ENCODE results near the gene RMND5A. TPM values are rescaled to one million over a fixed set of nuclear protein-coding genes. Genes with fewer than 3 reads are reported as not detected.

Gene RMND5A
- total and polyA plus RNA-seq, 2 donors from 2014 or later = 13.9 to 33.6 TPM

- FAIRE-seq (no peak), DNase-seq (peak in 1 of 5 donors; percentile 54)
- Histone ChIP-seq H3K27ac (ENCODE audit: low read depth in 2 of 2, low read length in 2 of 2) (no peak overlapping the region), H3K4me3 (ENCODE audit: low read length in 3 of 3) (no peak overlapping the region), H3K4me1 (ENCODE audit: control insufficient read depth in 2 of 3, insufficient read depth in 2 of 3, low read depth in 1 of 3, low read length in 3 of 3) (no peaks in the 10 kb centered on the region), H3K27me3 (ENCODE audit: control insufficient read depth, insufficient read depth, low read length) (no peaks in the 10 kb centered on the region), H3K9me3 (ENCODE audit: control insufficient read depth in 2 of 3, insufficient read depth in 1 of 3, low read length in 3 of 3) (peaks cover 0 to 4% (median 0%) of the 10 kb centered on the region in 3 donors), H3K36me3 (ENCODE audit: control insufficient read depth in 2 of 3, insufficient read depth in 3 of 3, low read length in 3 of 3) (no peaks in the 10 kb centered on the region), H3K9ac (ENCODE audit: low read length in 3 of 3) (no peak overlapping the region)
- TF ChIP-seq, protein P1, sequence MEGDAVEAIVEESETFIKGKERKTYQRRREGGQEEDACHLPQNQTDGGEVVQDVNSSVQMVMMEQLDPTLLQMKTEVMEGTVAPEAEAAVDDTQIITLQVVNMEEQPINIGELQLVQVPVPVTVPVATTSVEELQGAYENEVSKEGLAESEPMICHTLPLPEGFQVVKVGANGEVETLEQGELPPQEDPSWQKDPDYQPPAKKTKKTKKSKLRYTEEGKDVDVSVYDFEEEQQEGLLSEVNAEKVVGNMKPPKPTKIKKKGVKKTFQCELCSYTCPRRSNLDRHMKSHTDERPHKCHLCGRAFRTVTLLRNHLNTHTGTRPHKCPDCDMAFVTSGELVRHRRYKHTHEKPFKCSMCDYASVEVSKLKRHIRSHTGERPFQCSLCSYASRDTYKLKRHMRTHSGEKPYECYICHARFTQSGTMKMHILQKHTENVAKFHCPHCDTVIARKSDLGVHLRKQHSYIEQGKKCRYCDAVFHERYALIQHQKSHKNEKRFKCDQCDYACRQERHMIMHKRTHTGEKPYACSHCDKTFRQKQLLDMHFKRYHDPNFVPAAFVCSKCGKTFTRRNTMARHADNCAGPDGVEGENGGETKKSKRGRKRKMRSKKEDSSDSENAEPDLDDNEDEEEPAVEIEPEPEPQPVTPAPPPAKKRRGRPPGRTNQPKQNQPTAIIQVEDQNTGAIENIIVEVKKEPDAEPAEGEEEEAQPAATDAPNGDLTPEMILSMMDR (IDR thresholded peaks at IDR 0.05; ENCODE audit: borderline replicate concordance, extremely low read depth, insufficient read depth) = no peak
- intact Hi-C loops (cut with DNase I) = no loop called here
Observed at GRCh38 chr2:86825693-86826381, 105.7 kb downstream of the RMND5A start.

DNA sequence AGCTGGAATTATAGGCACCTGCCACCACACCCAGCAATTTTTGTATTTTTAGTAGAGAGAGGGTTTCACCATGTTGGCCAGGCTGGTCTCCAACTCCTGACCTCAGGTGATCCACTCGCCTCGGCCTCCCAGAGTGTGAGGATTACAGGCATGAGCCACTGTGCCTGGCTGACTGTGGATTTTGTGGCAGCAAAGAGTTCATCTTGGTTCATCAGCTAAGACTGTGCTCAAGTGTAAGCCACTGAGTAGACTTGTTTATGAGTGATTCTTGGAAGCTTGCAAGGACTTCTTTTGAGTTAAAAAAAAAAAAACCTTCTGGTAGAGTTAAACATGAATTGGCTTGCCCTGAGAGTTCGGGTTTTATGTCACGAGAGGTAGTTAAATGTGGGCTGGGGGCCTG lies 106.9 kb downstream of the RMND5A start:
- Histone ChIP-seq H3K27me3 (ENCODE audit: control insufficient read depth, insufficient read depth, low read length) (no peaks in the 10 kb centered on the region), H3K4me3 (ENCODE audit: low read length in 3 of 3) (no peak overlapping the region), H3K9me3 (ENCODE audit: control insufficient read depth in 2 of 3, insufficient read depth in 1 of 3, low read length in 3 of 3) (peaks cover 0 to 4% (median 0%) of the 10 kb centered on the region in 3 donors), H3K9ac (ENCODE audit: low read length in 3 of 3) (no peak overlapping the region), H3K4me1 (ENCODE audit: control insufficient read depth in 2 of 3, insufficient read depth in 2 of 3, low read depth in 1 of 3, low read length in 3 of 3) (no peaks in the 10 kb centered on the region), H3K36me3 (ENCODE audit: control insufficient read depth in 2 of 3, insufficient read depth in 3 of 3, low read length in 3 of 3) (no peaks in the 10 kb centered on the region), H3K27ac (ENCODE audit: low read depth in 2 of 2, low read length in 2 of 2) (no peak overlapping the region)
- TF ChIP-seq, protein P1 (IDR thresholded peaks at IDR 0.05; ENCODE audit: borderline replicate concordance, extremely low read depth, insufficient read depth) = no peak
- intact Hi-C loops (cut with DNase I) = no loop called here
- no peak for DNase-seq
- FAIRE-seq = no peak

Other genes with a start within 250 kb of the RMND5A start
- gene CHMP3, start 156.8 kb upstream of the RMND5A start, total RNA-seq = 162 TPM
- gene CHMP3, start 156.8 kb upstream of the RMND5A start, polyA plus RNA-seq (ENCODE audit: insufficient read depth, low read depth, low replicate concordance) = 123 TPM
- gene RNF103, start 96.4 kb upstream of the RMND5A start, total RNA-seq = 29.9 TPM
- 12.5 TPM for gene RNF103, start 96.4 kb upstream of the RMND5A start, polyA plus RNA-seq (ENCODE audit: insufficient read depth, low read depth, low replicate concordance)
- 5.9 TPM for gene CD8A, start 70.6 kb downstream of the RMND5A start, total RNA-seq
- 0.65 TPM for gene CD8A, start 70.6 kb downstream of the RMND5A start, polyA plus RNA-seq (ENCODE audit: insufficient read depth, low read depth, low replicate concordance)
- 2.5 TPM for gene CD8B, start 141.6 kb downstream of the RMND5A start, total RNA-seq
- not detected for gene CD8B, start 141.6 kb downstream of the RMND5A start, polyA plus RNA-seq (ENCODE audit: insufficient read depth, low read depth, low replicate concordance)
- 0.41 TPM for gene RGPD1, start 221.8 kb downstream of the RMND5A start, total RNA-seq
- 0.56 TPM for gene RGPD1, start 221.8 kb downstream of the RMND5A start, polyA plus RNA-seq (ENCODE audit: insufficient read depth, low read depth, low replicate concordance)